HG02798 (cell line): ENCODE measurements around the gene SNRNP40.

Source experiments
- ATAC-seq: cut with Tn5 transposase; IDR thresholded peaks from one replicate; pipeline ENCODE4 v1.9.1; 2021; ENCODE audit warnings: mild to moderate bottlenecking; ENCODE audit not compliant: unreplicated experiment, poor library complexity

SNRNP40 gene

GRCh38 chr1:31296486-31297276, at the start of gene SNRNP40, which contains the start of gene ZCCHC17:
SNRNP40 (minus strand) TSS chr1:31296788; CDS start chr1:31296751, 37 bp downstream.
ZCCHC17 (plus strand) TSS chr1:31297032; CDS start chr1:31310099, 13,067 bp downstream.
- ATAC-seq = peak; percentile 97

- ATAC-seq = no peak
These were observed 49.0 kb upstream of the SNRNP40 start for GRCh38 chr1:31345635-31346034.

- no peak for ATAC-seq
These were observed 47.9 kb upstream of the SNRNP40 start for GRCh38 chr1:31344503-31344902.

- ATAC-seq = no peak
These were observed 40.3 kb upstream of the SNRNP40 start for GRCh38 chr1:31336687-31337467.

GRCh38 chr1:31335007-31335406, 38.4 kb upstream of the SNRNP40 start:
- ATAC-seq = no peak

- no peak for ATAC-seq
These were observed 30.8 kb upstream of the SNRNP40 start for GRCh38 chr1:31327381-31327780.

- no peak for ATAC-seq
These were observed 29.9 kb upstream of the SNRNP40 start for GRCh38 chr1:31326461-31326860.

GRCh38 chr1:31324992-31325391, 28.4 kb upstream of the SNRNP40 start:
- ATAC-seq = no peak

- ATAC-seq = no peak
These were observed 27.5 kb upstream of the SNRNP40 start for GRCh38 chr1:31324093-31324492.

- ATAC-seq = no peak
These were observed 21.6 kb upstream of the SNRNP40 start for GRCh38 chr1:31318146-31318545.

- ATAC-seq = no peak
These were observed 19.3 kb upstream of the SNRNP40 start for GRCh38 chr1:31315902-31316301.

GRCh38 chr1:31310198-31310597, 13.6 kb upstream of the SNRNP40 start:
- ATAC-seq = no peak

GRCh38 chr1:31308036-31308435, 11.4 kb upstream of the SNRNP40 start:
- ATAC-seq = no peak

GRCh38 chr1:31306278-31306677, 9.7 kb upstream of the SNRNP40 start:
- no peak for ATAC-seq

- ATAC-seq = no peak
These were observed 6.3 kb upstream of the SNRNP40 start for GRCh38 chr1:31302709-31303441.

- ATAC-seq = no peak
These were observed 3.6 kb upstream of the SNRNP40 start for GRCh38 chr1:31300193-31300592.

- no peak for ATAC-seq
These were observed 2.8 kb upstream of the SNRNP40 start for GRCh38 chr1:31299365-31299764.

- no peak for ATAC-seq
These were observed 974 bp upstream of the SNRNP40 start for GRCh38 chr1:31297277-31298247.

- no peak for ATAC-seq
These were observed 608 bp downstream of the SNRNP40 start for GRCh38 chr1:31295874-31296485.
